ENCODE data around the gene CALM1.
"Not testable (repeated sequence)": the region's sequence is repeated elsewhere in the genome, so short reads cannot be mapped to it uniquely, and the experiment has no call there.

The CALM1 gene

DNA sequence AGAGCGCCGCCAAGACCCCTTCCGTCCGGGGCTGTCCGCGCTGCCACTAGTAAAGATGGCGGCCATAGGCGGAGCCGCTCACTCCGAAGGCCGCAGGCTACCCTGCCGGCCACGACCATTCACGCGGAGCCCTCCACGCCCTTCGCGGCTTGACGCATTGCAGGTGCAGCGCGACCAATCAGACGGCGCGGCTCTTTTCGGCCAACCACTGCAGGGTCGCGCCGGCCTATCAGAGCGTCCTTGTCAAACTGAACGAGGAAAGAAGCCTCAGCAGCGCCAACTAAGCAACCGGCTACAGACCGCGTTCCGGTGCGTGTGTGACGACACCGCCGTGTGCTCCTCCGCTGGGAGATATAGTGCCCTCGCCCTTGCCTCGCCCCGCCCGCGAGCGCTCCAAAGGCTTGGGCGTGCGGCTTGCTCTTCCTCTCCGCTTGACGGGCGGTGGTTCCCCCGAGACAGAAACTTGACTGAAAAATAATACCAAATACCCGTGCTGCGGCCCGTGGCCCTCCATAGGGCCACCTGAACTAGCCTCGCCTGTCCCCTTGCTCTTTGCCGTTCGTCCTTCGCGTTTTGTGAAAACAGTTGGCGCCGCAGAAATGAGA is 13.6 kb upstream of the CALM1 start:
- peak; percentile 79 for DNase-seq (ENCODE audit: low spot score)
- FAIRE-seq, result no peak

GRCh38 chr14:90383731-90384542 is 12.9 kb upstream of the CALM1 start:
- FAIRE-seq (no peak), DNase-seq (ENCODE audit: low spot score) (no peak)

DNA sequence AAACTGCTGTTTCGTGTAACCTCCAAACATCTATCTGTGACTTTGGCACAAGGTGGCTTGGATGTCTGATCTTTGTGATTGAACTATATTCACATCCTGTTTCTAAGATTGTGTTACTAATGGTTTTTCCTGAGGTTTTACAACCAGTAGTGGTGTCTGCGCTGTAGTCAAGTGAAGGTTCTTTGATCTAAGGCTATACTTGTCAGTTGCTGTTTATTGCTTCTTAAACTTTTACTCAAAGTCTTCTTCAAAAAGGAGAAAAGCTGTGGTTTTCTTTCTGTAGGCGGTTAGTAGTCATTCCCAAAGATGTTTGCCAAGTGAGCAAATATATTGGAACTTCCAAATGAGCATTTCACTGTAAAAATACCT is 12.3 kb upstream of the CALM1 start:
- DNase-seq (ENCODE audit: low spot score) (no peak), FAIRE-seq (no peak)

DNA sequence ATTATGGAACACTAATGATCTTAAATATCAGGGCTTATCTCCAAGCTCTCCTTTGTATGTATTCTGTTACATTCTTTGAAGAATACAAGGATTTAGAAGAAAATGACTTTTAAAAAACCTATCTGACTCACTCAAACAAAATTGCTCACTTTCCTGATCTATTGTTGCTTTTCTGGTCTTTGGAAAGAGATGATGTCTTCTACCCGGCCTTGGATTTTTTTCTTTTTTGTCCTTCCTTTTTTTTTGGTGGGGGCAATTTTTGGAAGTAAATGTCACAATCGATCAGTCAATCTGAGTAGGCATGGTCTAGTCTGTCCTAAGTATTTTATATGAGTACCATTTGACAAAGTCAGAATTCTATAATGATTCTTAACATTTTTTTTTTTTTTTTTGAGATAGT is 10.5 kb upstream of the CALM1 start:
- DNase-seq (ENCODE audit: low spot score) (no peak), FAIRE-seq (no peak)

- FAIRE-seq, result no peak
These were observed 9.5 kb upstream of the CALM1 start for GRCh38 chr14:90387206-90387760.

GRCh38 chr14:90388437-90388836 is 8.4 kb upstream of the CALM1 start:
- FAIRE-seq, result no peak
- peak; percentile 78 for DNase-seq (ENCODE audit: low spot score)

More at GRCh38 chr14:90387206-90387760, 9.5 kb upstream of the CALM1 start:
- no peak for DNase-seq (ENCODE audit: low spot score)

DNA sequence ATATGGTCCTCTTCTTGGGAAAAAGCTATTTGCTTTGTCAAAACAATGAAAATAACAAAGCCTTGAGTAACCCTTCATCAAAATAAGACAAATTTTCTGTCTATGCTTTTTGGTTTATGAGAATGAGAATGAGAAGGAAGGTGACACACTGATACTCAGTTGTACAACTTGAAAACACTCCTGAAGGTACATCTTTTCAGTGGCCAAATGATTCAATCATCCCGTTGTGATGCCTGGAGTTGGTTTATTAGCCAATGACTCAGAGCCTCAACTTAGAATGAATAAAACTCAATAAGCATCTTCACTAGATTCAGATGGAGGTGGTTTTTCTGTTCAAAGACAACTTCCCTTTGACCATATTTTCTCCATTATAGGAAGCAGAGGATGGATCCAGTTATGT is 7.8 kb upstream of the CALM1 start:
- FAIRE-seq, result no peak
- no peak for DNase-seq (ENCODE audit: low spot score)

GRCh38 chr14:90393966-90394365 is 2.9 kb upstream of the CALM1 start:
- no peak for FAIRE-seq
- no peak for DNase-seq (ENCODE audit: low spot score)

DNA sequence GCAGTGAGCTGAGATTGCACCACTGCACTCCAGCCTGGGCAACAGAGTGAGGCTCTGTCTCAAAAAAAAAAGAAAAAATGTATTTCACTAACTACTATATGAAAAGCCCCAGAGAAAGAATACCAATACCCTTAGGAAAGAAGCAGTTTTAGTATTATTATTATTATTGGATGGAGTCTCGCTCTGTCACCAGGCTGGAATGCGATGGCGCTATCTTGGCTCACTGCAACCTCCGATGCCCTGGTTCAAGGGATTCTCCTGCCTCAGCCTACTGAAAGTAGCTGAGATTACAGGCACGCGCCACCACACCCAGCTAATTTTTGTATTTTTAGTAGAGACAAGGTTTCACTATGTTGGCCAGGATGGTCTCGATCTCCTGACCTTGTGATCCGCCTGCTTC is 2.0 kb upstream of the CALM1 start:
- not testable (repeated sequence) for DNase-seq (ENCODE audit: low spot score); FAIRE-seq

- peak; percentile 73 for DNase-seq (ENCODE audit: low spot score)
- no peak for FAIRE-seq
These were observed 841 bp downstream of the CALM1 start for GRCh38 chr14:90397425-90398314.

- DNase-seq (ENCODE audit: low spot score) (peak; percentile 32), FAIRE-seq (no peak)
These were observed 1.5 kb downstream of the CALM1 start for GRCh38 chr14:90398315-90398839.

DNA sequence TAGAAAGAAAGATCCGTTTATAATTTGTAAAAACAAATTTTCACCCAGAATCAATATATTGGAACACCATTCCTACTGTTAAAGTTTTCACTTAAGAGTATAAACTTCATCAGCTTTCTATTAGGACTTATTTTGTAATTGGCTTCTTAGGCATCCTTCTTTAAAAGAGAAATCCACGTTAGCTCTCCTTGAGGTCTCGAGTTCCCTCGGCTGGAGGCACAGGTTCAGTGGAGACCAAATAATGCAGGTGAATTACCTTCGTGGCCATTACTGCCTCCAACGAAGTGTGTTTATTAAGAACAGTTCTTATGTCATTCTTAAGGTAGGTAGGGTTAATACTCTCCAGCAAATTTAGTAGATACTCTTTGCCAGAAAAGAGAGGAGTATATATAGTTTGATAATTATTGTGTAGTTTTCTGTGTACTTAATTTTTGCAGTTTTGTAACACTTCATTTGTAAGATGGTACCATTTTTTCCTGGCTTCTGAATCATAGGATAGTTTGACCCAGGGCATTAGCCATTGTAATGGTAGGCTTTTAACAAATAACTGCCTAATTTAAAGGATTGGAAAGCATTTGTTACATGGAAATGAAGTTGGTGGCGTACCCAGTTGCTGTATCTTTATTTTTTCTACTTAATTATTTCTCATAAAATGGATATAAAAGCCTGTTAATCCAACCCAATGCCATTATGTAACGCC is 2.2 kb downstream of the CALM1 start:
- FAIRE-seq (no peak), DNase-seq (ENCODE audit: low spot score) (no peak)

DNA sequence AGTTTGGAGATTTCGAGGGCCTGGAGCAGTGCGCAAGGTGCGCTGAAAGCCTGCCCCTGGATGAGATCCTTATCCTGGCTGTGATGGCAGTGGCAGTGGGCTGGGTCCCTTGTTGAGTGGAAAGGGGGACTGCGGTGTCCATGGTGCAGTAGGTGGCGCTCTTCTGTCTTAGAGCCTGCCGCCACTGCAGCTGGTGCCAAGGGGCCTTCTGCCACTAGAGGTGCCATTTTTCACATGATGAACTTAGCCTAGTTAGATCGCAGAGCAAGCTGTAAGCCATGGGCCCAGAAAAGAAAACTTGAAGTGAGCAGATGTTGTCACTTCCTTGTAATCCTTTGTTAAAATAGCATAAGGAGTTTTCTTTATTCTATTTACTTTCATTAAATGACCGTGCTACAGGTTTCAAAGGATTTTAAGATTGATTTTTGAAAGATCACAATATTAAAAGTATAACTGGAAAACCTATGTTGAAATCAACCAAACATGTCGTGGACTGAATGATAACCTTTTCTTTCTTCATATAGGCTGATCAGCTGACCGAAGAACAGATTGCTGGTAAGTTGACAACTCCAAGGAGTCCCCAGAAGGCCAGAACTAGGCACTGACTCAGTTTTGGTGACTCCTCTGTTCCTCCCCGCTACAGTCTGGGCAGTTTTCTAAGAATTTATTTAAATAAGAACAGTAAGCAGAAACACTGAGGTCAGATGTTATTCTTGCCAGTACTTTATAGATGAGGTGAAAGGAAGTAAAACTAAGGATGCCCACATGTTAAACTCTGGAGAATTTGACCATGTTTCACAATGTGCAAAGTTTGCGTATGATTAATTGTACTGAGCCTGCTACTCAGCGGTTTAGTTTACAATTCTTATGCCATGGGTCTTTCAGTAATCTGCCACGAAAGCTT is 3.0 kb downstream of the CALM1 start:
- DNase-seq (ENCODE audit: low spot score), result peak; percentile 91

DNA sequence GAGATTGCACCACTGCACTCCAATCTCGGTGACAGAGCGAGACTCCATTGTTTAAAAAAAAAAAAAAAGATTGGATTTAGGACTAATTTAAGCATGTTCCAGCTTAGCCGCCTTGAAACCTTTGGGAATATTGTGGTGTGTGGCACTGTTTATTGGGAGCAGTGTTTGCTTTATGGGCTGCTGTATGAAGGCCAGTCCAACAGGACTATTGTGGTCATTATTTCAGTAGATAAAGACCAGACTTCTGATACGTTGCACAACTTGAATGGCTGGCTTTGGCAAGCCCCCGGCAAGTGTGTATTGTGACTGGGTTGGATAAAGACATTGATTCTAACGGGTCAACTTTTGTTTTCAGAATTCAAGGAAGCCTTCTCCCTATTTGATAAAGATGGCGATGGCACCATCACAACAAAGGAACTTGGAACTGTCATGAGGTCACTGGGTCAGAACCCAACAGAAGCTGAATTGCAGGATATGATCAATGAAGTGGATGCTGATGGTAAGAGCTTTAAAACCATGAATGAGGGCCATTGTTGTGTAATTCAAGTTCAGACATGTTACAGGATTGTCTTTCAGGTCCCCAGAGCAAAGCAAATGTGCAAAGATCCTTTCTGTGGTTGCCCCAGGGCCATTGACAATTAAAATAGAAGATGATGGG is 4.2 kb downstream of the CALM1 start:
- DNase-seq (ENCODE audit: low spot score) (no peak), FAIRE-seq (no peak)

More for the DNA sequence above, 3.0 kb downstream of the CALM1 start:
- peak; percentile 55 for FAIRE-seq

GRCh38 chr14:90402016-90402415 is 5.2 kb downstream of the CALM1 start:
- FAIRE-seq, result no peak
- DNase-seq (ENCODE audit: low spot score), result no peak

GRCh38 chr14:90403065-90403464 is 6.2 kb downstream of the CALM1 start:
- no peak for FAIRE-seq
- DNase-seq (ENCODE audit: low spot score), result no peak

GRCh38 chr14:90405101-90405500 is 8.3 kb downstream of the CALM1 start:
- no peak for FAIRE-seq

GRCh38 chr14:90405755-90406154 is 8.9 kb downstream of the CALM1 start:
- DNase-seq (ENCODE audit: low spot score) (no peak), FAIRE-seq (no peak)

More at GRCh38 chr14:90405101-90405500, 8.3 kb downstream of the CALM1 start:
- no peak for DNase-seq (ENCODE audit: low spot score)

GRCh38 chr14:90406384-90406798 is 9.6 kb downstream of the CALM1 start:
- no peak for FAIRE-seq

More at GRCh38 chr14:90406384-90406798, 9.6 kb downstream of the CALM1 start:
- DNase-seq (ENCODE audit: low spot score), result no peak

Measured in urothelium cell line (cell line).